ENCODE measurements around the gene BCL6B. TPM values are rescaled to one million over a fixed set of nuclear protein-coding genes. Genes with fewer than 3 reads are reported as not detected.

Gene BCL6B
- total RNA-seq, 1 experiment from 2014 or later: 11.4 TPM

DNA sequence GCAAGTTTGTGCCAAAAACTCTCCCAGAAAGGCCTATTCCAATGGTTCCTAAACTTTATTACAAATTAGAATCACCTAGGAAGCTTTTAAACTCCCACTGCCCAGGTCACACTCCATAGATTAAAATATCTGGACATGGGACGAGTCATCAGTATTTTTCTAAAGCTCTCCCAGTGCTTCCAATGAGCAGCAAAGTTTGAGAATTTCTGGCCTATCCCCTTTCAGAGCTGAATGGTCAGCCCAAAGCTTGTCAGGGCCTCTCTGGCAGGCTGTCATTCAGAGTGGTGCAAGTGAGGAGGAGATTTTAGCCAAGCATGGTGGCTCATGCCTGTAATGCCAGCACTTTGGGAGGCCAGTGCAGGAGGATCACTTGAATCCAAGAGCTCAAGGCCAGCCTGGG, 2.4 kb downstream of the BCL6B start:
- ChIA-PET CTCF (interaction anchor here (0.8 to 1.2 kb wide), 2 partner anchors 29 to 139 kb away, joined by 3 read pairs; partner anchors contain the start of gene ALOX12), POLR2A (interaction anchor here (1.4 kb wide), 1 partner anchor 10 kb away, joined by 4 read pairs; the partner anchor contains the start of gene SLC16A13)

More for the DNA sequence above, 2.4 kb downstream of the BCL6B start:
- peaks cover 47% of the 10 kb centered on the region for H3K27me3 Mint-ChIP-seq (ENCODE audit: low read depth)
- H3K4me3 Mint-ChIP-seq: no peak overlapping the region
- DNase-seq (ENCODE audit: low spot score) (no peak), ATAC-seq (no peak)
- no peak overlapping the region for H3K27ac Mint-ChIP-seq
- H3K9me3 Mint-ChIP-seq: no peaks in the 10 kb centered on the region
- H3K36me3 Mint-ChIP-seq: peaks cover 25% of the 10 kb centered on the region
- peaks cover 34% of the 10 kb centered on the region for H3K4me1 Mint-ChIP-seq
- TF ChIP-seq CTCF (IDR thresholded peaks at IDR 0.05): no peak
- TF ChIP-seq IRF1 (CRISPR knock-in tag; IDR thresholded peaks at IDR 0.05): no peak
- no peak for TF ChIP-seq FOXJ3 (CRISPR knock-in tag; IDR thresholded peaks at IDR 0.05; ENCODE audit: borderline replicate concordance)
- TF ChIP-seq CBFB (CRISPR knock-in tag; IDR thresholded peaks at IDR 0.05; ENCODE audit: low read depth): no peak
- no peak for TF ChIP-seq GRHL2 (CRISPR knock-in tag; IDR thresholded peaks at IDR 0.05; ENCODE audit: insufficient replicate concordance, severe bottlenecking)
- no peak for TF ChIP-seq TCF7 (CRISPR knock-in tag; IDR thresholded peaks at IDR 0.05; ENCODE audit: low read depth)
- TF ChIP-seq ZNF671 (CRISPR knock-in tag; IDR thresholded peaks at IDR 0.05): no peak
- no peak for TF ChIP-seq STAT6 (CRISPR knock-in tag; conservative IDR thresholded peaks at IDR 0.05; ENCODE audit: low read depth)
- no peak for TF ChIP-seq USF1 (CRISPR knock-in tag; IDR thresholded peaks at IDR 0.05)
- TF ChIP-seq ZBTB43 (CRISPR knock-in tag; IDR thresholded peaks at IDR 0.05): no peak
- TF ChIP-seq HMGA2 (CRISPR knock-in tag; IDR thresholded peaks at IDR 0.05): no peak
- no peak for TF ChIP-seq NR3C1 (CRISPR knock-in tag; conservative IDR thresholded peaks at IDR 0.05; ENCODE audit: low read depth)
- TF ChIP-seq, protein P1, sequence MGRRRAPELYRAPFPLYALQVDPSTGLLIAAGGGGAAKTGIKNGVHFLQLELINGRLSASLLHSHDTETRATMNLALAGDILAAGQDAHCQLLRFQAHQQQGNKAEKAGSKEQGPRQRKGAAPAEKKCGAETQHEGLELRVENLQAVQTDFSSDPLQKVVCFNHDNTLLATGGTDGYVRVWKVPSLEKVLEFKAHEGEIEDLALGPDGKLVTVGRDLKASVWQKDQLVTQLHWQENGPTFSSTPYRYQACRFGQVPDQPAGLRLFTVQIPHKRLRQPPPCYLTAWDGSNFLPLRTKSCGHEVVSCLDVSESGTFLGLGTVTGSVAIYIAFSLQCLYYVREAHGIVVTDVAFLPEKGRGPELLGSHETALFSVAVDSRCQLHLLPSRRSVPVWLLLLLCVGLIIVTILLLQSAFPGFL (CRISPR knock-in tag; IDR thresholded peaks at IDR 0.05; ENCODE audit: borderline replicate concordance): no peak
- TF ChIP-seq, protein P2, sequence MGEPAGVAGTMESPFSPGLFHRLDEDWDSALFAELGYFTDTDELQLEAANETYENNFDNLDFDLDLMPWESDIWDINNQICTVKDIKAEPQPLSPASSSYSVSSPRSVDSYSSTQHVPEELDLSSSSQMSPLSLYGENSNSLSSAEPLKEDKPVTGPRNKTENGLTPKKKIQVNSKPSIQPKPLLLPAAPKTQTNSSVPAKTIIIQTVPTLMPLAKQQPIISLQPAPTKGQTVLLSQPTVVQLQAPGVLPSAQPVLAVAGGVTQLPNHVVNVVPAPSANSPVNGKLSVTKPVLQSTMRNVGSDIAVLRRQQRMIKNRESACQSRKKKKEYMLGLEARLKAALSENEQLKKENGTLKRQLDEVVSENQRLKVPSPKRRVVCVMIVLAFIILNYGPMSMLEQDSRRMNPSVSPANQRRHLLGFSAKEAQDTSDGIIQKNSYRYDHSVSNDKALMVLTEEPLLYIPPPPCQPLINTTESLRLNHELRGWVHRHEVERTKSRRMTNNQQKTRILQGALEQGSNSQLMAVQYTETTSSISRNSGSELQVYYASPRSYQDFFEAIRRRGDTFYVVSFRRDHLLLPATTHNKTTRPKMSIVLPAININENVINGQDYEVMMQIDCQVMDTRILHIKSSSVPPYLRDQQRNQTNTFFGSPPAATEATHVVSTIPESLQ (CRISPR knock-in tag; IDR thresholded peaks at IDR 0.05): no peak
- TF ChIP-seq ZMAT4 (CRISPR knock-in tag; IDR thresholded peaks at IDR 0.05): no peak
- no peak for TF ChIP-seq ZNF138 (CRISPR knock-in tag; conservative IDR thresholded peaks at IDR 0.05)

Data from WTC11 (cell line).